A673 (cell line): Measurements from ENCODE around the gene PEX16. TPM values are rescaled to one million over a fixed set of nuclear protein-coding genes. Genes with fewer than 3 reads are reported as not detected.

Experiments
- BruUV-seq: library from RNA; stranded (reverse); fragments of 400-500 nt; replicated peaks from 2 replicates; lab custom pipeline; 2021; lab: Mats Ljungman, UMichigan
- CTCF ChIA-PET: fragments of 300-600 bp; sonication (Branson Sonifier 250); formaldehyde crosslinking; loops from one replicate; lab custom pipeline; 2022; ENCODE audit warnings: antibody characterized with exemption; lab: Charles Lee
- POLR2A ChIA-PET: fragments of 300-600 bp; sonication (Branson Sonifier 250); formaldehyde crosslinking; loops from one replicate; lab custom pipeline; 2022; ENCODE audit warnings: antibody characterized with exemption; ENCODE audit not compliant: low non-redundant PET; lab: Charles Lee
- DNase-seq: peaks from one replicate; pipeline ENCODE4 v3.0.0-alpha.2; 2015; ENCODE audit warnings: low spot score
- H3K27ac ChIP-seq: fragments of 200-600 bp; sonication (generic); 2 replicates; pipeline ENCODE4 v1.5.1; 2016; ENCODE audit warnings: mixed run types, low read depth, mild to moderate bottlenecking, mixed read lengths, antibody characterized with exemption, low read length; ENCODE audit not compliant: poor library complexity, severe bottlenecking
- H3K27me3 ChIP-seq: fragments of 200-600 bp; sonication (generic); replicated peaks from 2 replicates; pipeline ENCODE4 v1.6.1; 2017; ENCODE audit warnings: mixed run types, low read depth, mild to moderate bottlenecking, mixed read lengths, antibody characterized with exemption, low read length; ENCODE audit not compliant: insufficient read depth, poor library complexity
- H3K36me3 ChIP-seq: fragments of 200-600 bp; sonication (generic); 2 replicates; pipeline ENCODE4 v1.6.1; 2016; ENCODE audit warnings: mixed run types, mild to moderate bottlenecking, mixed read lengths, antibody characterized with exemption, low read length; ENCODE audit not compliant: insufficient read depth, poor library complexity, severe bottlenecking
- H3K4me1 ChIP-seq: fragments of 200-600 bp; sonication (generic); 2 replicates; pipeline ENCODE4 v1.6.1; 2017; ENCODE audit warnings: mixed run types, mild to moderate bottlenecking, mixed read lengths, antibody characterized with exemption, low read length; ENCODE audit not compliant: insufficient read depth, poor library complexity, severe bottlenecking
- H3K4me3 ChIP-seq: fragments of 200-600 bp; sonication (generic); 2 replicates; pipeline ENCODE4 v1.5.1; 2016; ENCODE audit warnings: low read depth, mixed run types, mild to moderate bottlenecking, mixed read lengths, low read length; ENCODE audit not compliant: poor library complexity, severe bottlenecking
- H3K9me3 ChIP-seq: fragments of 200-600 bp; sonication (generic); 2 replicates; pipeline ENCODE4 v1.6.1; 2016; ENCODE audit warnings: mixed run types, low read depth, mild to moderate bottlenecking, mixed read lengths, antibody characterized with exemption, low read length; ENCODE audit not compliant: poor library complexity, severe bottlenecking
- CTCF ChIP-seq: fragments of 300-800, 200-600 bp; sonication (generic); conservative IDR thresholded peaks from 2 replicates; pipeline ENCODE4 v1.5.1; 2017; ENCODE audit warnings: low read depth, mild to moderate bottlenecking, antibody characterized with exemption, low read length, moderate library complexity, mixed read lengths
- EZH2 ChIP-seq: fragments of 200-600 bp; sonication (generic); IDR thresholded peaks from 2 replicates; pipeline ENCODE4 v1.6.1; 2017; ENCODE audit warnings: borderline replicate concordance, low read depth, mild to moderate bottlenecking, mixed read lengths, antibody characterized with exemption, low read length; ENCODE audit not compliant: poor library complexity, severe bottlenecking
- intact Hi-C: fragments of 100-400 bp; cut with micrococcal nuclease; formaldehyde crosslinking; loops from one replicate; pipeline ENCODE4 v1.10.0; 2022; ENCODE audit not compliant: unreplicated experiment
- total RNA-seq: library from RNA; stranded (reverse); gene quantifications from 2 replicates; pipeline ENCODE4 v1.2.3, GENCODE V29; 2021

The PEX16 gene
- total RNA-seq, 1 experiment from 2014 or later: 64.1 TPM

- no peak for DNase-seq
- no TSS peak for BruUV-seq
- no peak overlapping the region for H3K27ac ChIP-seq
- ChIA-PET POLR2A (no interaction called here), CTCF (no interaction called here)
- no peaks in the 10 kb centered on the region for H3K27me3 ChIP-seq
- H3K4me3 ChIP-seq: no peak overlapping the region
- intact Hi-C loops: no loop called here
- no peaks in the 10 kb centered on the region for H3K9me3 ChIP-seq
- no peak for TF ChIP-seq EZH2
- TF ChIP-seq CTCF: no peak
- H3K36me3 ChIP-seq: peaks cover 63% of the 10 kb centered on the region
- H3K4me1 ChIP-seq: peaks cover 21% of the 10 kb centered on the region
These were observed 48.1 kb downstream of the PEX16 start for GRCh38 chr11:45869551-45869950.

GRCh38 chr11:45864041-45864440 is 53.6 kb downstream of the PEX16 start:
- TF ChIP-seq CTCF (no peak), EZH2 (no peak)
- DNase-seq: no peak
- Histone ChIP-seq H3K4me3 (no peak overlapping the region), H3K36me3 (peaks cover 69% of the 10 kb centered on the region), H3K4me1 (peaks cover 13% of the 10 kb centered on the region), H3K27ac (no peak overlapping the region), H3K27me3 (no peaks in the 10 kb centered on the region), H3K9me3 (no peaks in the 10 kb centered on the region)
- POLR2A ChIA-PET: no interaction called here
- no TSS peak for BruUV-seq
- CTCF ChIA-PET: interaction anchor here (2.0 kb wide), 1 partner anchor 9 kb away, joined by 11 read pairs; no protein-coding TSS in a partner anchor
- intact Hi-C loops: no loop called here

GRCh38 chr11:45860764-45861510 is 56.7 kb downstream of the PEX16 start:
- Histone ChIP-seq H3K4me1 (peaks cover 29% of the 10 kb centered on the region), H3K27me3 (no peaks in the 10 kb centered on the region), H3K36me3 (peaks cover 73% of the 10 kb centered on the region), H3K27ac (peak overlapping the region; percentile 70), H3K4me3 (no peak overlapping the region), H3K9me3 (no peaks in the 10 kb centered on the region)
- ChIA-PET POLR2A (interaction anchor here (0.6 kb wide), 1 partner anchor 472 kb away, joined by 3 read pairs; no protein-coding TSS in a partner anchor), CTCF (interaction anchor here (0.7 to 2.0 kb wide), 3 partner anchors 12 to 261 kb away, joined by 3 to 27 read pairs (median 3); no protein-coding TSS in a partner anchor)
- TF ChIP-seq EZH2 (no peak), CTCF (no peak)
- BruUV-seq: no TSS peak
- intact Hi-C loops: no loop called here
- DNase-seq: no peak
